ENCODE measurements around the gene LELP1. TPM values are rescaled to one million over a fixed set of nuclear protein-coding genes. Genes with fewer than 3 reads are reported as not detected.

LELP1 gene
- total RNA-seq, 8 experiments from 2014 or later, result 0.50 to 2.0 (median 1.0) TPM; not detected in 5

DNA sequence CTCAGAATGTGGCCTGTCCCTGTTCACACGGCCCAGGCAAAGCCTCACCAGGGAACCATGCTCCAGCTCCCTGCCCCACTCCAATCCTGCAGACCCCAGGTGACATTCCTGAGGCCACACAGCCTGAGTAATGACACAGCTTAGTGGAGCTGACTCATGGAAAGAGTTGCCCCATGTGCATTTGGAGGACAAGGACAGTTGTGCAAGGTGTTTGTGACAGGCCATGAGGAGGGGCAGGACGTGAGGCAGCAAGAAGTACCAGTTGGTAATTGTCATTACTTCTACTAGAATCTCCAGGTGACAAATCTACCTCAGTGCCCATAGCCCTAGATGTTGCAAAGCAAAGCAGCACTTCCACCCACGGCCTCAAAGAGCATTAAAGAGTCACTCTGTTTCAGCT is 29.3 kb downstream of the LELP1 start:
- ATAC-seq (replicated peaks in 6 of 8), result no peak
- Histone ChIP-seq H3K4me1 (replicated peaks in 1 of 2) (no peaks in the 10 kb centered on the region), H3K27ac (no peak overlapping the region), H3K4me3 (no peak overlapping the region)
- WGBS, 10 experiments, result 0 to 44% (median 34%) methylated on average over 1 to 3 of the region's 3 CpGs; no CpG with 5 or more reads in 3 of the 10 experiments
- in situ Hi-C loops (cut with MboI; ENCODE audit: low pct_unique_long_range_greater_than_20kb in 2 of 9, low sequenced_read_pairs in 9 of 9, unreplicated experiment in 9 of 9), result no loop called here

DNA sequence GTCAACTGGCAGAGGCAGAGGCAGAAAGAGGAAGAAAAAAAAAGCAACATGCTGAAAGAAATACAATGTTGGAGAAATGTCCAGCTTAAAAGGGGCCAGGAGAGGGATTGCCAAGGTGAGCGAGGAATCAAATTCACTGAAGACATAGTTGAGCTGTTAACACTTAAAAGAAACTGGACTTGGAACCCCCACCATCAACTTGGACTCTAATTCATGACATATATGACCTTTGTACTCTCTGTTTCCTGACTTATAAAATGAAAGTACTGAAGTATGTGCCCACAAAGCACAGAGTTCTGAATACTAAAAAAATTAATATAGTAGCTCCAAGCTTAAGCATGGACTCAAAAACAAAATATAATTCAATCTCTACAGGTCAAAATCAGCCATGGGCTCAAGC is 30.2 kb downstream of the LELP1 start:
- no peak overlapping the region for H3K4me3 ChIP-seq
- no peak overlapping the region for H3K27ac ChIP-seq
- in situ Hi-C loops (cut with MboI; ENCODE audit: low pct_unique_long_range_greater_than_20kb in 2 of 9, low sequenced_read_pairs in 9 of 9, unreplicated experiment in 9 of 9), result no loop called here
- no peaks in the 10 kb centered on the region for H3K4me1 ChIP-seq (replicated peaks in 1 of 2)
- ATAC-seq (replicated peaks in 6 of 8), result no peak
- 0 to 75% (median 46%) methylated on average over 1 of the region's 1 CpG; no CpG with 5 or more reads in 5 of the 10 experiments for WGBS, 10 experiments

DNA sequence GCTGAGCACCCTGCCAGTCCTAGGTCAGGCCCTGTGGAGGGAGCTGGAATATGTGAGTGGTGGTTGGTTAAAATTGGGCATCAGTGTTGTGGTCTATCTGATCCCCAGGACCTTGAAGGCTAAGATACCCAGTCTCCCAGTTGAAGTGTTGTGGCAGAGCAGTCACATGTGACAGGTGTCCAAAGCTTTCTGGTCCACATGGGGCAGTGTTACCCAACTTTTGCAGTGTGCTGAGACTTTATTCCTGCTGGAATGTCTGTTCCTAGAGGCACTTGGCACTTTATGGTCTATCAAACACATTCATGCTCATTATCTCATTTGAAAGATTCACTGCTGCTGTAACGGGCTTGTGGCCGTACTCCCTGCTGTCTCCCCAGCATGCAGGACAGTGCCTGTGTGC is 35.3 kb downstream of the LELP1 start:
- peak in 3 of 8 experiments; percentile 46 to 64 (median 46) for ATAC-seq (replicated peaks in 6 of 8)
- 20 to 72% (median 48%) methylated on average over 1 to 2 of the region's 2 CpGs; no CpG with 5 or more reads in 4 of the 10 experiments for WGBS, 10 experiments
- in situ Hi-C loops (cut with MboI; ENCODE audit: low pct_unique_long_range_greater_than_20kb in 2 of 9, low sequenced_read_pairs in 9 of 9, unreplicated experiment in 9 of 9), result no loop called here

DNA sequence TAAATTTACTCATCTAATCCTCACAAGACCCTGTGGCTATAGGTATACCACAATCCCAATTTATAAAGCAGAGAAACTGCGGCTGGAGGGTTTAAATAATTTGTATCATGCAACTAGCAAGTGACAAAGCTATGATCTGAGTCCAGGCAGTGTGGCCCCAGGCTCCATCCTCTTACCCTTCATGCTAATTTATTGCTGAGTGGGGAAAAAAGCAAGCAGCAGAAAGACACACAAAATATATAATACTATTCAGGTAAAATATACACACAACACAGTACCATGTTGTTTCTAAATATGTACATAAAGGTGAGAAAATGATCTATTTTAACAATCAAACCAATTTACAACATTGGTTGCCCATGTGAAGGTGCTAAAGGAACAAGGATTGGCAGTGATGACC is 38.9 kb downstream of the LELP1 start:
- in situ Hi-C loops (cut with MboI; ENCODE audit: low pct_unique_long_range_greater_than_20kb in 2 of 9, low sequenced_read_pairs in 9 of 9, unreplicated experiment in 9 of 9), result no loop called here
- ATAC-seq (replicated peaks in 6 of 8), result no peak
- no peaks in the 10 kb centered on the region for H3K4me1 ChIP-seq (replicated peaks in 1 of 2)
- no peak overlapping the region for H3K4me3 ChIP-seq
- no peak overlapping the region for H3K27ac ChIP-seq
- WGBS, 10 experiments, result 20 to 86% (median 44%) methylated on average over 1 of the region's 1 CpG; no CpG with 5 or more reads in 4 of the 10 experiments

More for the DNA sequence above, 35.3 kb downstream of the LELP1 start:
- H3K27ac ChIP-seq, result no peak overlapping the region
- no peak overlapping the region for H3K4me3 ChIP-seq
- H3K4me1 ChIP-seq (replicated peaks in 1 of 2), result no peaks in the 10 kb centered on the region

DNA sequence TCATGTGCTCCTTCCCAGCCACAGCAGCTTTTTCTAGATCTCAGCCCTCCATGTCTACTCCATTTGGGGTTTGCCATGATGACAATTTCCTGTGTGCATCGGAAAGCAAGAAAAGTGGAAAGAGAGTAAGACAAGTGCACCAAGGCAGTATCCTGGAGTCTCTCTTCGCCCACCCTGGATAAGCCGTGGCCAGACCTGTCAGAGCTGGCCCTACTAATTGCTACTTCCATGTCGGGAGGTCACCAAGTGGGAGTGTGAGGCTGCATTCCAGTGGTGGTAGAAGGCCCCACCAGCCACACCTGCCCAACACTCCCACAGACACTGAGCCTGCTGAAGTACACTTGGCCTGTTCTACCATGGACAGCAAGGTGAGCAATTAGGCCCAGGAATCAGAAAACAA is 42.2 kb downstream of the LELP1 start:
- Histone ChIP-seq H3K4me3 (no peak overlapping the region), H3K27ac (no peak overlapping the region), H3K4me1 (replicated peaks in 1 of 2) (no peaks in the 10 kb centered on the region)
- in situ Hi-C loops (cut with MboI; ENCODE audit: low pct_unique_long_range_greater_than_20kb in 2 of 9, low sequenced_read_pairs in 9 of 9, unreplicated experiment in 9 of 9), result no loop called here
- 38 to 100% (median 62%) methylated on average over 1 to 4 of the region's 4 CpGs; no CpG with 5 or more reads in 1 of the 10 experiments for WGBS, 10 experiments
- ATAC-seq (replicated peaks in 6 of 8), result no peak

DNA sequence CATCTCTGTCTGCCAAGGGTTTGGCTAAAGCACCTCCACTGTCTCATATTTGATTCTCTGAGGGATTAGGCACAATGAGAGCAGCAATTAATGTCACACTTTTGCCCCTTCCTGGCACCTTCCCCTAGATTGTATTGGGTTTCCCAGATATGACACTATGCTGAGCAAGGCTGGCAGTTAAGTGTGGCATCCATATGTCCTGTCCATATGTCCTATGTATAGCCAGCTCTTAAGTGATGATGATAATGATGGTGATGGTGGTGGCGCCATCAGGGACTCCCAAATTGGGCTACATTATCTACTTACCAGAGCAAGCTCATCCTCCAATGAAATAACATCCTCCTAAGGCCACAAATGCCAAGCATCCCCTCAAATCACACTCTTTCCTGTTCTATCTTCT is 42.8 kb downstream of the LELP1 start:
- Histone ChIP-seq H3K4me3 (no peak overlapping the region), H3K27ac (no peak overlapping the region), H3K4me1 (replicated peaks in 1 of 2) (no peaks in the 10 kb centered on the region)
- no peak for ATAC-seq (replicated peaks in 6 of 8)
- in situ Hi-C loops (cut with MboI; ENCODE audit: low pct_unique_long_range_greater_than_20kb in 2 of 9, low sequenced_read_pairs in 9 of 9, unreplicated experiment in 9 of 9), result no loop called here
- 0 to 86% (median 43%) methylated on average over 1 of the region's 1 CpG; no CpG with 5 or more reads in 3 of the 10 experiments for WGBS, 10 experiments

DNA sequence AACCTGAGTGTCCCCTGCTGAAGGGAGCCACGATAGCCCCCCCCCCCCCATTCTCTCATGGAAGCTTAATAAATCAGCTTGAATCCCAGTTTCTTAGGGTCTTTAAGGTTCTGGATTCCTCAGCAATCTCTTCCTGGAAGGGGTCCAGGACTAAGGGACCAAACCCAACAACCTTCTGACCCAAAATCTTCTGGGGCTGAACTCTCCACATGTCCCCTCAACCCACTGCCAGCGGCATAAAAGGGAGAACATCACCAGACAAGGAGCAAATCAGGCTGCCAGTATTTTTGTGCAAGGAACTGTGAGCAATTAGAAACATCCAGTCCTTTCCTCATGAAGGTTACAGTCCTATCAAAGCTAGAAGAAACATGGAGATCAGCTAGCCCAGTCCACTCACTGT is 43.6 kb downstream of the LELP1 start:
- Histone ChIP-seq H3K4me1 (replicated peaks in 1 of 2) (no peaks in the 10 kb centered on the region), H3K27ac (no peak overlapping the region), H3K4me3 (no peak overlapping the region)
- no peak for ATAC-seq (replicated peaks in 6 of 8)
- WGBS, 10 experiments, result 0 to 80% (median 41%) methylated on average over 1 to 2 of the region's 2 CpGs; no CpG with 5 or more reads in 4 of the 10 experiments
- in situ Hi-C loops (cut with MboI; ENCODE audit: low pct_unique_long_range_greater_than_20kb in 2 of 9, low sequenced_read_pairs in 9 of 9, unreplicated experiment in 9 of 9), result no loop called here

DNA sequence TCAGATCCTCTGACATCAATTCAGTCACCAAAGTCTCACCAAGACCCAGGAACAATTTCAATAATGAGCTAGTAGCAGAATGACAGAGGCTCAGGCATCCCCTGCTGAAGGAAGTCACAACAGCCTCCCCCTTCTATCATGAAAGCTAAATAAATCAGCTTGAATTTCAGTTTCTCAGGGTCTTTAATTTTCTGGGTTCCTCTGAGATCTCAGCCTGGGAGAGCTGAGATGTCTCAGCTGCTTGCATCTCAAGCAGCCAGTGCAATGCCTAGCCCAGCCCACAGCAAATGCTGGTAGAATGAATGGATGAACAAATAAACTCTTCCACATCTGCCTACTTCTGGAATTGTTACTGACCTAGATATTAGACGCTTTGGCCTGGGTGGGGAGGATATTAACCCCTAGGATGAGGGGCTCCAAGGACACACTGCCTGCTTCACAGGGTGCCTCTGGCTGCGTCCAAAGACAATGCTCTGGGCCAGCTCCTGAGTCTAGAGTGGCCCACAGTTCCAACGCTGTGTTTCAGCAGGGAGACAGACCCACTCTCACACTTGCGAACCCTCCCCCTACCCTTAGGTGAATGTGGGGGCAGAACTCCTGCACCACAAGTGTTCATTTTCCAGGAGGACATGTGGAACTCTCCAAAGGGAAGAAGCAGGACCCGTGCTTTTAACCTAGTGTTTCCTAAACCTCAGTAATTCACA is 45.1 kb downstream of the LELP1 start:
- in situ Hi-C loops (cut with MboI; ENCODE audit: low pct_unique_long_range_greater_than_20kb in 2 of 9, low sequenced_read_pairs in 9 of 9, unreplicated experiment in 9 of 9), result no loop called here
- no peaks in the 10 kb centered on the region for H3K4me1 ChIP-seq (replicated peaks in 1 of 2)
- no peak overlapping the region for H3K4me3 ChIP-seq
- 0 to 69% (median 43%) methylated on average over 1 to 5 of the region's 5 CpGs; no CpG with 5 or more reads in 1 of the 10 experiments for WGBS, 10 experiments
- no peak overlapping the region for H3K27ac ChIP-seq
- no peak for ATAC-seq (replicated peaks in 6 of 8)

DNA sequence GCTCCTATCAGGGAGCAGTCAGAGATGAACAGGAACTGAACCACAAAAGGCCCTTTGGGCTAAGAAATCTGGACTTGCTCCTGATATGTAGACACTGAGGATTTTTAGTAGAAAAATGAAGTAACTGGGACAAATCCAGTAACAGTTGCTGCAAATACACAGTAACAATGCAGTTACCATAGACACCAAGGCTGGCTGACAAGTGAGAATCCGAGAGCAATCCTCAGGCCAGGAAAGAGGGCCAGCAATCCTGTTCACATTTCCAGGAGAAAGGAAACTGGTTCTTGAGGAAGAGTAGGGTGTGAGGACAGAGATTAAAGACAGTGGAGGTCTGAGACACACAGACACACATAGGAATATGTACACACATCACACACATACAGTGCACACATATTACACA is 46.9 kb downstream of the LELP1 start:
- no peaks in the 10 kb centered on the region for H3K4me1 ChIP-seq (replicated peaks in 1 of 2)
- no peak overlapping the region for H3K4me3 ChIP-seq
- in situ Hi-C loops (cut with MboI; ENCODE audit: low pct_unique_long_range_greater_than_20kb in 2 of 9, low sequenced_read_pairs in 9 of 9, unreplicated experiment in 9 of 9), result no loop called here
- WGBS, 10 experiments, result 0 to 75% (median 43%) methylated on average over 1 of the region's 1 CpG; no CpG with 5 or more reads in 3 of the 10 experiments
- no peak for ATAC-seq (replicated peaks in 6 of 8)
- no peak overlapping the region for H3K27ac ChIP-seq

DNA sequence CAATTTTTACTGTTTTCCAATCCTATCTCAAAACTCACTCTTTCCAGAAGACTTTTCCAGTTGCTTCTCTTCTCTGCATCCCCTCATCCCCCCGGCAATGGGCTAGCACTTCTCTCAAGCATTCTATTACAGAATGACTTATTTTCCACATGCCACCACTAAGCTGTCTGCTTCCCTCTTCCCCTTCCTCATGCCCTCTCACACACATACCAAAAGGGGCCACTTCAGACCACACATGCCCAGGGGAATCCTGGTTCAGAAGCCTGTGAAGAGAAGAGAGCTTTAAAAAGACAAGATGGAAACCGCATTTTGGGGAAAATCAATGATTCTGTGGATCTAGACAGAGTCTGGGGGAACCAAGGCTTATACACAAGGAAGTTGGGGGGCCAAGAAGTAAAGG is 47.9 kb downstream of the LELP1 start:
- Histone ChIP-seq H3K27ac (no peak overlapping the region), H3K4me1 (replicated peaks in 1 of 2) (no peaks in the 10 kb centered on the region), H3K4me3 (no peak overlapping the region)
- no peak for ATAC-seq (replicated peaks in 6 of 8)
- WGBS, 10 experiments, result 19 to 100% (median 55%) methylated on average over 1 to 2 of the region's 2 CpGs; no CpG with 5 or more reads in 3 of the 10 experiments
- in situ Hi-C loops (cut with MboI; ENCODE audit: low pct_unique_long_range_greater_than_20kb in 2 of 9, low sequenced_read_pairs in 9 of 9, unreplicated experiment in 9 of 9), result no loop called here

DNA sequence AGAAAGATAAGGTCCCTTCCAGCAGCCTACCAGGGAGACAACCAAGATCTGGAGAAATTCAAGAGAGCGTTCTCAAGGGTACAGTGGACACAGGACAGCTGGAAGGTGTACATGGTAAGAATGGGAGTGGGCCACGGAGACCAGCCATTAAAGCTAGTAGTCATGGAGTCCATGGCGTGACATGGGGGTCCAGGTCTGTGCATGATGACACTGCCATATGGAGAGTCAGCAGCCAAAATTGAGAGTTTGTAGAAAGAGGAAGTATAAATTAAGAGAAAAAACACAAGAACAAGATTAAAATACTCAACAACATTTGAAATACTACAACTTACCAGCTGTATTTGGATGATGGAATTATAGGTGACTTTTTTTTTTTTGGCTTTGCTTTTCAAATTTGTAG is 48.3 kb downstream of the LELP1 start:
- in situ Hi-C loops (cut with MboI; ENCODE audit: low pct_unique_long_range_greater_than_20kb in 2 of 9, low sequenced_read_pairs in 9 of 9, unreplicated experiment in 9 of 9), result no loop called here
- no peak overlapping the region for H3K27ac ChIP-seq
- H3K4me1 ChIP-seq (replicated peaks in 1 of 2), result no peaks in the 10 kb centered on the region
- no peak overlapping the region for H3K4me3 ChIP-seq
- no peak for ATAC-seq (replicated peaks in 6 of 8)
- WGBS, 10 experiments, result 0 to 89% (median 70%) methylated on average over 1 to 3 of the region's 3 CpGs; no CpG with 5 or more reads in 2 of the 10 experiments

DNA sequence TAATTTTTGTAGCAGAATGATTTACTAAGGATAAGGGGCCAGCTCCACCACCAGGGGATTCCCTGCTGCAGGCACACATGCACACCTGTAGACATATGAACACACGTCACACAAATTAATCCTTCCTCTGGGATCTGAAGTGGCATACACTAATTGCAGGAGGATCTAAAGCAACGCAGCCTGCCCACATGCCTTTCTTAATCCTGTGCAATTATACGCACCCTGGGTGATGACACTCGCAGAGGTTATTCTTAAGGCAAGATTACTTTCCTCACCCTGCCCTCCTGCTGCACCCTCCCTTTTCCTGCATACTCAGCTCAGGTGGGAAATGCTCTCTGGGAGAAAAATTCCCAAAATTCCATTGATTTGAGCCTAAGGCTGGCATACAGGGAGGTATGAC is 48.8 kb downstream of the LELP1 start:
- H3K27ac ChIP-seq, result no peak overlapping the region
- H3K4me1 ChIP-seq (replicated peaks in 1 of 2), result no peaks in the 10 kb centered on the region
- no peak overlapping the region for H3K4me3 ChIP-seq
- WGBS, 10 experiments, result 0 to 80% (median 63%) methylated on average over 1 to 4 of the region's 4 CpGs; no CpG with 5 or more reads in 2 of the 10 experiments
- ATAC-seq (replicated peaks in 6 of 8), result no peak
- in situ Hi-C loops (cut with MboI; ENCODE audit: low pct_unique_long_range_greater_than_20kb in 2 of 9, low sequenced_read_pairs in 9 of 9, unreplicated experiment in 9 of 9), result no loop called here

DNA sequence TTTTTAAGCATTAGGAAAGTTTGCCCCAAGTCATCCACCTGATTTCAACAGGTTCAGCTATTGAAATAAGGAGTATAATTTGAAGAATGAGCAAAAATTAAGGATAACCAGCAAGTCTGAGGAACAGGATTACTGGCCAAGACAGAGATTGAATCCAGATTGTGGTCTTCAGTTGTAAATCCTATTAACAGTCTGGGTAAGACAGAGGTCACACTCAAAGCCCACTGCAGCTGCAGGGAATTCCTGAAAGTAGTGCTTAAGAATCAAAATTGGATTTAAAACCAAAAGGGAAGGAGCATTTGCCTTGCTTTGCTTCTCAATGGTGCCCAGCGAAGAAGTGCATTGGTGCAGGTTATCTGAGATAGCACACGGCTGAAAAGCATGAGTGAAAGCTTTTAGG is 49.8 kb downstream of the LELP1 start:
- Histone ChIP-seq H3K4me1 (replicated peaks in 1 of 2) (no peaks in the 10 kb centered on the region), H3K4me3 (no peak overlapping the region), H3K27ac (no peak overlapping the region)
- in situ Hi-C loops (cut with MboI; ENCODE audit: low pct_unique_long_range_greater_than_20kb in 2 of 9, low sequenced_read_pairs in 9 of 9, unreplicated experiment in 9 of 9), result no loop called here
- no peak for ATAC-seq (replicated peaks in 6 of 8)
- WGBS, 10 experiments, result 0 to 71% (median 14%) methylated on average over 1 to 2 of the region's 2 CpGs; no CpG with 5 or more reads in 3 of the 10 experiments

DNA sequence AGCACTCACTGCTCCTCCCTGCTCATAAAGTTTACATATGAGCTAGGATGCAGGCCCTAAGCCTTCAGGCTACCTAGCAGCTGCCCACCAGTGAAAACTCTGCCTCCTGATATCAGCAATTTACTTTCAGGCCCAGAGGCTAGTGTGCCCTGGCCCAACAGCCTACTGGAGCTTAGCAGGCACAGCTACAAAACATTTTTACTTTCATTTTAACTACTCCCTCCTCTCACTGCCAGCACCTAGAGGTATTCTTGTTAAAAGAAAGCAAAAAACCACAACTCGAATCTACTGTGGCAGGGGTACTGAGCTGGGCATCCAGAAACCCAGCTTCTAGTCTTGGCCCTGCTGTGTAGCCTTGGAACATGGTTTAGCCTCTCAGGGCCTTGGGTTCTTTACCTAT is 50.5 kb downstream of the LELP1 start:
- WGBS, 10 experiments, result 10 to 33% (median 16%) methylated on average over 1 of the region's 1 CpG; no CpG with 5 or more reads in 6 of the 10 experiments
- no peak overlapping the region for H3K27ac ChIP-seq
- no peak overlapping the region for H3K4me3 ChIP-seq
- no peak for ATAC-seq (replicated peaks in 6 of 8)
- in situ Hi-C loops (cut with MboI; ENCODE audit: low pct_unique_long_range_greater_than_20kb in 2 of 9, low sequenced_read_pairs in 9 of 9, unreplicated experiment in 9 of 9), result no loop called here
- H3K4me1 ChIP-seq (replicated peaks in 1 of 2), result no peaks in the 10 kb centered on the region
